ENCODE results near the gene MYO15B. TPM values are rescaled to one million over a fixed set of nuclear protein-coding genes. Genes with fewer than 3 reads are reported as not detected.
A peak's percentile ranks its signal among the peaks of the same experiment; 100 is the strongest.

MYO15B gene
- total and polyA plus RNA-seq, 2 of the 13 experiments (the other 11 are each of a cell fraction or from before 2014, with no cell fraction given), result 2.8 to 8.1 TPM

DNA sequence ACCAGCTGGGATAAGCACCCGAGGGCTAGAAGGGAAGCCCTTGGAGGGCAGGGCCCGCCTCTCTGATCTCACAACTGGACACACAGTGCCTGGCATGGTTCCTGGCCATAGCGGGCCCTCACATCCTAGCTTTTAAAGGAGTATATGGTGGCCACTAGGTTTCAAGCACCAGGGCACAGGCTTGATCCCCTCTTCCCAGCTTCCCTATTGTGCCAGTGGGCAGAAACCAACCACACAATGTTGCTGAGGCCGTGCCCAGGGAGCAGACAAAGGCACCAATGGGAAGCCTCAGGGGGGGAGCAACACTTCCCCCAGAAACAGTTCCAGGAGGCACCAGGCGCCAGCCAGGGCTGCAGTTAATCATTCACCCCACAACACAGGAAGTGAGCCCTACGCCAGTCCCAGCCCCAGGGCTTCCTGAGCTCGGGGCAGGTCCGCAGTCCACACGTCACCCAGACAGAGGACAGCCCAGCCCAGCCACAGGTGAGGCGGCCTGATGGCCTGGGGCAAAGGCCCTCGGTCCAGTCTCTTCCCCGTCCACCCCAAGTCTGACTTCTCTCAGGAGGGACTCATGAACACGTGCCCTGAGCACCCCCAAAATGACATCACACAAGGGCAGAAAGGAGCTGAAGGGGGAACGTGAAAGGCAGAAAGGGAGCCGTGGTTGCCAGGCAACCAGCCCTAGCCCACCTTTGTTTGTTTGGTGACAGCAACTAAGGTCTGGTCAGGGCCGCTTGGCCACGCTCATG is 58.5 kb downstream of the MYO15B start (continued):
- peak; percentile 45 for TF ChIP-seq ZNF143 (CRISPR knock-in tag; IDR thresholded peaks at IDR 0.05)
- TF ChIP-seq ZKSCAN5 (CRISPR knock-in tag; IDR thresholded peaks at IDR 0.05), result 0 out of 2 replicates have a peak, but pooled peaks have one; percentile 54
- no peak for TF ChIP-seq ZNF101 (CRISPR knock-in tag; IDR thresholded peaks at IDR 0.05; ENCODE audit: borderline replicate concordance, low read depth)
- TF ChIP-seq, protein P1, sequence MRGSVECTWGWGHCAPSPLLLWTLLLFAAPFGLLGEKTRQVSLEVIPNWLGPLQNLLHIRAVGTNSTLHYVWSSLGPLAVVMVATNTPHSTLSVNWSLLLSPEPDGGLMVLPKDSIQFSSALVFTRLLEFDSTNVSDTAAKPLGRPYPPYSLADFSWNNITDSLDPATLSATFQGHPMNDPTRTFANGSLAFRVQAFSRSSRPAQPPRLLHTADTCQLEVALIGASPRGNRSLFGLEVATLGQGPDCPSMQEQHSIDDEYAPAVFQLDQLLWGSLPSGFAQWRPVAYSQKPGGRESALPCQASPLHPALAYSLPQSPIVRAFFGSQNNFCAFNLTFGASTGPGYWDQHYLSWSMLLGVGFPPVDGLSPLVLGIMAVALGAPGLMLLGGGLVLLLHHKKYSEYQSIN (CRISPR knock-in tag; IDR thresholded peaks at IDR 0.05; ENCODE audit: borderline replicate concordance), result no peak
- TF ChIP-seq ZFP36 (IDR thresholded peaks at IDR 0.05; ENCODE audit: borderline replicate concordance, low read depth, low read length, partially characterized antibody), result no peak
- TF ChIP-seq, protein P2, sequence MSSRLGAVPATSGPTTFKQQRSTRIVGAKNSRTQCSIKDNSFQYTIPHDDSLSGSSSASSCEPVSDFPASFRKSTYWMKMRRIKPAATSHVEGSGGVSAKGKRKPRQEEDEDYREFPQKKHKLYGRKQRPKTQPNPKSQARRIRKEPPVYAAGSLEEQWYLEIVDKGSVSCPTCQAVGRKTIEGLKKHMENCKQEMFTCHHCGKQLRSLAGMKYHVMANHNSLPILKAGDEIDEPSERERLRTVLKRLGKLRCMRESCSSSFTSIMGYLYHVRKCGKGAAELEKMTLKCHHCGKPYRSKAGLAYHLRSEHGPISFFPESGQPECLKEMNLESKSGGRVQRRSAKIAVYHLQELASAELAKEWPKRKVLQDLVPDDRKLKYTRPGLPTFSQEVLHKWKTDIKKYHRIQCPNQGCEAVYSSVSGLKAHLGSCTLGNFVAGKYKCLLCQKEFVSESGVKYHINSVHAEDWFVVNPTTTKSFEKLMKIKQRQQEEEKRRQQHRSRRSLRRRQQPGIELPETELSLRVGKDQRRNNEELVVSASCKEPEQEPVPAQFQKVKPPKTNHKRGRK (CRISPR knock-in tag; IDR thresholded peaks at IDR 0.05), result no peak
- 0 out of 2 replicates have a peak, but pooled peaks have one; percentile 46 for TF ChIP-seq PITX1 (CRISPR knock-in tag; IDR thresholded peaks at IDR 0.05)
- TF ChIP-seq NR2F6 (IDR thresholded peaks at IDR 0.05), result no peak; the same call in 1 of the 2 replicates
- TF ChIP-seq NR2F6 (CRISPR knock-in tag; IDR thresholded peaks at IDR 0.05), result peak; percentile 63; the same call in 1 of the 2 replicates
- no peak for TF ChIP-seq ZNF230 (CRISPR knock-in tag; IDR thresholded peaks at IDR 0.05)
- TF ChIP-seq, protein P3, sequence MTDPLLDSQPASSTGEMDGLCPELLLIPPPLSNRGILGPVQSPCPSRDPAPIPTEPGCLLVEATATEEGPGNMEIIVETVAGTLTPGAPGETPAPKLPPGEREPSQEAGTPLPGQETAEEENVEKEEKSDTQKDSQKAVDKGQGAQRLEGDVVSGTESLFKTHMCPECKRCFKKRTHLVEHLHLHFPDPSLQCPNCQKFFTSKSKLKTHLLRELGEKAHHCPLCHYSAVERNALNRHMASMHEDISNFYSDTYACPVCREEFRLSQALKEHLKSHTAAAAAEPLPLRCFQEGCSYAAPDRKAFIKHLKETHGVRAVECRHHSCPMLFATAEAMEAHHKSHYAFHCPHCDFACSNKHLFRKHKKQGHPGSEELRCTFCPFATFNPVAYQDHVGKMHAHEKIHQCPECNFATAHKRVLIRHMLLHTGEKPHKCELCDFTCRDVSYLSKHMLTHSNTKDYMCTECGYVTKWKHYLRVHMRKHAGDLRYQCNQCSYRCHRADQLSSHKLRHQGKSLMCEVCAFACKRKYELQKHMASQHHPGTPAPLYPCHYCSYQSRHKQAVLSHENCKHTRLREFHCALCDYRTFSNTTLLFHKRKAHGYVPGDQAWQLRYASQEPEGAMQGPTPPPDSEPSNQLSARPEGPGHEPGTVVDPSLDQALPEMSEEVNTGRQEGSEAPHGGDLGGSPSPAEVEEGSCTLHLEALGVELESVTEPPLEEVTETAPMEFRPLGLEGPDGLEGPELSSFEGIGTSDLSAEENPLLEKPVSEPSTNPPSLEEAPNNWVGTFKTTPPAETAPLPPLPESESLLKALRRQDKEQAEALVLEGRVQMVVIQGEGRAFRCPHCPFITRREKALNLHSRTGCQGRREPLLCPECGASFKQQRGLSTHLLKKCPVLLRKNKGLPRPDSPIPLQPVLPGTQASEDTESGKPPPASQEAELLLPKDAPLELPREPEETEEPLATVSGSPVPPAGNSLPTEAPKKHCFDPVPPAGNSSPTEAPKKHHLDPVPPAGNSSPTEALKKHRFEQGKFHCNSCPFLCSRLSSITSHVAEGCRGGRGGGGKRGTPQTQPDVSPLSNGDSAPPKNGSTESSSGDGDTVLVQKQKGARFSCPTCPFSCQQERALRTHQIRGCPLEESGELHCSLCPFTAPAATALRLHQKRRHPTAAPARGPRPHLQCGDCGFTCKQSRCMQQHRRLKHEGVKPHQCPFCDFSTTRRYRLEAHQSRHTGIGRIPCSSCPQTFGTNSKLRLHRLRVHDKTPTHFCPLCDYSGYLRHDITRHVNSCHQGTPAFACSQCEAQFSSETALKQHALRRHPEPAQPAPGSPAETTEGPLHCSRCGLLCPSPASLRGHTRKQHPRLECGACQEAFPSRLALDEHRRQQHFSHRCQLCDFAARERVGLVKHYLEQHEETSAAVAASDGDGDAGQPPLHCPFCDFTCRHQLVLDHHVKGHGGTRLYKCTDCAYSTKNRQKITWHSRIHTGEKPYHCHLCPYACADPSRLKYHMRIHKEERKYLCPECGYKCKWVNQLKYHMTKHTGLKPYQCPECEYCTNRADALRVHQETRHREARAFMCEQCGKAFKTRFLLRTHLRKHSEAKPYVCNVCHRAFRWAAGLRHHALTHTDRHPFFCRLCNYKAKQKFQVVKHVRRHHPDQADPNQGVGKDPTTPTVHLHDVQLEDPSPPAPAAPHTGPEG (CRISPR knock-in tag; IDR thresholded peaks at IDR 0.05), result no peak
- no peak for TF ChIP-seq NR3C1 (CRISPR knock-in tag; IDR thresholded peaks at IDR 0.05)
- peak; percentile 97 for TF ChIP-seq MXD4 (CRISPR knock-in tag; IDR thresholded peaks at IDR 0.05)
- TF ChIP-seq FOXM1 (CRISPR knock-in tag; IDR thresholded peaks at IDR 0.05), result no peak
- TF ChIP-seq EZH2 (conservative IDR thresholded peaks at IDR 0.05; ENCODE audit: low read depth, low read length), result no peak
- TF ChIP-seq ZNF33A (CRISPR knock-in tag; IDR thresholded peaks at IDR 0.05; ENCODE audit: borderline replicate concordance), result no peak
- peak; percentile 90 for TF ChIP-seq ZNF430 (CRISPR knock-in tag; IDR thresholded peaks at IDR 0.05)
- peak; percentile 62; the same call in 1 of the 2 replicates for TF ChIP-seq ZNF556 (CRISPR knock-in tag; IDR thresholded peaks at IDR 0.05; ENCODE audit: borderline replicate concordance)
- TF ChIP-seq ZNF282 (IDR thresholded peaks at IDR 0.05; ENCODE audit: partially characterized antibody), result no peak
- peak; percentile 62; the same call in 1 of the 2 replicates for TF ChIP-seq GATAD2A (CRISPR knock-in tag; IDR thresholded peaks at IDR 0.05)
- no peak for TF ChIP-seq SMARCC2 (IDR thresholded peaks at IDR 0.05)
- TF ChIP-seq, protein P4, sequence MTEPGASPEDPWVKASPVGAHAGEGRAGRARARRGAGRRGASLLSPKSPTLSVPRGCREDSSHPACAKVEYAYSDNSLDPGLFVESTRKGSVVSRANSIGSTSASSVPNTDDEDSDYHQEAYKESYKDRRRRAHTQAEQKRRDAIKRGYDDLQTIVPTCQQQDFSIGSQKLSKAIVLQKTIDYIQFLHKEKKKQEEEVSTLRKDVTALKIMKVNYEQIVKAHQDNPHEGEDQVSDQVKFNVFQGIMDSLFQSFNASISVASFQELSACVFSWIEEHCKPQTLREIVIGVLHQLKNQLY (CRISPR knock-in tag; IDR thresholded peaks at IDR 0.05), result no peak
- peak; percentile 96 for TF ChIP-seq HIVEP1 (CRISPR knock-in tag; IDR thresholded peaks at IDR 0.05)

Measured in HepG2 (cell line).